ENCODE results near the gene IKBKG. TPM values are rescaled to one million over a fixed set of nuclear protein-coding genes. Genes with fewer than 3 reads are reported as not detected.

Gene IKBKG
- total RNA-seq, 3 donors from 2014 or later, result 26.7 to 36.3 (median 30.3) TPM

- H3K4me3 ChIP-seq, result no peak overlapping the region
- no peak for TF ChIP-seq CTCF (IDR thresholded peaks at IDR 0.05)
- intact Hi-C loops (cut with DNase I, micrococcal nuclease), result no loop called here
- DNase-seq (no peak), ATAC-seq (no peak)
- H3K9me3 ChIP-seq, result no peaks in the 10 kb centered on the region
- H3K36me3 ChIP-seq (ENCODE audit: low read depth), result no peaks in the 10 kb centered on the region
- no peaks in the 10 kb centered on the region for H3K4me1 ChIP-seq (ENCODE audit: low read depth)
Observed at GRCh38 chrX:154600759-154601374, 53.4 kb downstream of the IKBKG start.

DNA sequence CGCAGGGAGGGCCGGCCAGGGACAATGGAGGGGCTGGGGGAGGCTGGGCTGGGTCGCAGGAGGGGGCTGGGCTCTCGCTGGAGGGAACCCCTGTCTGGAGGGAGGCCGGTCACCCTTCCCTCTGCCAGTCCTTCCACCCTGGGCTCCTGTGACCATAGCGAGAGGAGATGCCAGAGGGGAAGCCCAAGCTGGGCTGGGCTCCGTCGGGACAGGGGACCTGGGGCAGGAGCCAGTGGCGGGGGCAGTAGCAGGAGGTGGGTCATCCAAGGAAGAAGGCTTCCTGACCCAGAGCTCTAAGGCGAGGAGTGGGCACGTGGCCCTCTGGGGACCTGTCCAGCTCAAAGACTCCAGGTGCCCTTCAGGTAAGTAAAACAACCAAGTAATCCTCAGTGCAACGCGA, 54.8 kb downstream of the IKBKG start:
- TF ChIP-seq CTCF (IDR thresholded peaks at IDR 0.05), result no peak
- no peaks in the 10 kb centered on the region for H3K4me1 ChIP-seq (ENCODE audit: low read depth)
- H3K9me3 ChIP-seq, result no peaks in the 10 kb centered on the region
- intact Hi-C loops (cut with DNase I, micrococcal nuclease), result no loop called here
- no peak overlapping the region for H3K4me3 ChIP-seq
- ATAC-seq, result no peak
- H3K36me3 ChIP-seq (ENCODE audit: low read depth), result no peaks in the 10 kb centered on the region
- no peak for DNase-seq

DNA sequence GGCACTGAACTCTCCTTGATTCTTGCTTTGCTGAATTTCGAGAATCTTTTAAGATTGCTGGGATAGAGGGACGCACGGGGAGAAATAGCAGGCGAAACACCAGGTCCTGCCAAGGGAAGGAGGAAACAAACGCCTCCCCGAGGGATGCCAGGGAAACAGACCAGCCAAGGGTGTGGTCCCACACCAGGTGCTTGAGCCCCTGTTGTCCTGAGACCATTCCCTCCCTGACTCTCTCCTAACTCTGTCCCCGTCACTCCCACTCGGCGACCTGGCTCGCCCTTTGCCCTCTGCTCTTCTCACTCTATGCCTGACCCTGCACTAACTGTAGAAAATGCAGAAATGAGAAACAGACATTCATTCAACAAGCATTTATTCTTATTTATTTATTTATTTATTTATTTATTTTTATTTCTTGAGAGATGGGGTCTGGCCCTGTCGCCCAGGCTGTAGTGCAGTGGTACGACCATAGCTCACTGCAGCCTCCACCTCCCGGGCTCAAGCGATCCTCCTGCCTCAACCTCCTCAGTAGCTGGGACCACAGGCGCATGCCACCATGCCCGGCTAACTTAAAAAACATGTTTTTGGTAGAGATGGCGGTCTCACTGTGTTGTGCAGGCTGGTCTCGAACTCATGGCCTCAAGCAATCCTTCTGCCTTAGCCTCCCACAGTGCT, 55.5 kb downstream of the IKBKG start:
- no peak for DNase-seq
- no peaks in the 10 kb centered on the region for H3K9me3 ChIP-seq
- TF ChIP-seq CTCF (IDR thresholded peaks at IDR 0.05), result no peak
- no peaks in the 10 kb centered on the region for H3K4me1 ChIP-seq (ENCODE audit: low read depth)
- no peak overlapping the region for H3K4me3 ChIP-seq
- no peaks in the 10 kb centered on the region for H3K36me3 ChIP-seq (ENCODE audit: low read depth)
- ATAC-seq, result no peak
- intact Hi-C loops (cut with DNase I, micrococcal nuclease), result no loop called here

DNA sequence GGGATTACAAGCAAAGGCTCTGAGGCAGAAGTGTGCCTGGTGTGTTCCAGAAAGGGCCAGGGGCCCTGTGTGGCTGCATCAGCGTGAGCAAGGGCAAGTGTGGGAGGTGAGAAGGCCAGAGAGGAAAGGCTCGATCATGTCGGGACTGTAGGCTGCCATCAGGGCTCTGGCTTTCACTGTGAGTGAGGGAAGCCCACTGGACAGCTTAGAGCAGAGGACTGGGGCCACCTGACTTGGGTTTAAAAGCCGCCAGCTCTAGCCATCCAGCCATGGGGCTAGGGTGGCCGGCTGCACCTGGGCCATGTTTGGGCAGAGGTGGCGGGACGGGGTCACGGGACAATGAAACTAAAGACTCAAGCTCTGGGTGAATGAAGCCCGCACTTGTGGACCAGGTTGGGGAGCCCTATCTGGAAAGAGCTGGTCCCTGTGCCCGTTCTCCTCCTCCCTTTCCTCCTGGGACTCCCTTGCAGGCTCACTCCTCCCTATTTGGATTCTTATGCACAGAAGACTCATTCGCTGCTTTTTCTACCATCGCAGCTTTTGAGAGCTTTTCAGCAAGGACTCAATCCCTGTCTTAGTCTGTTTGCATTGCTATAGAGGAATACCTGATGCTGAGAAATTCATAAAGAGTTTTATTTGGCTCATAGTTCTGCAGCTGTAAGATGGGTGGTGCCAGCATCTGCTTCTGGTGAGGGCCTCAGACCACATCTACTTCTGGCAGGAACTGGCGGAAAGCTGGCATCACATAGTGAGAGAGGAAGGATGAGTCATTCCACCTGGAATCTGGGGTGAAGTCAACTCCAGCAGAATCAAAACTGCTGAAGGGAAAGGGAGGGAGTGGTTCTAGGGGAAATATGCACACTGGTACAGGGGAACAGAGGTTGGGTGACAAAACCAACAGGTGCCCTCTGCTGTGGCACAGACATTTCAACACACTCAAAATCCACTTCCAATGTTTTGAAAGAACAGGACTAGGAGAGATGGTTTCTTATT, 56.3 kb downstream of the IKBKG start:
- ATAC-seq (no peak), DNase-seq (no peak)
- intact Hi-C loops (cut with DNase I, micrococcal nuclease), result no loop called here
- Histone ChIP-seq H3K4me1 (ENCODE audit: low read depth) (no peaks in the 10 kb centered on the region), H3K9me3 (no peaks in the 10 kb centered on the region), H3K36me3 (ENCODE audit: low read depth) (no peaks in the 10 kb centered on the region), H3K4me3 (no peak overlapping the region)
- TF ChIP-seq CTCF (IDR thresholded peaks at IDR 0.05), result no peak

- intact Hi-C loops (cut with DNase I, micrococcal nuclease), result no loop called here
- ATAC-seq, result no peak
- Histone ChIP-seq H3K36me3 (ENCODE audit: low read depth) (no peaks in the 10 kb centered on the region), H3K9me3 (no peaks in the 10 kb centered on the region), H3K4me1 (ENCODE audit: low read depth) (no peaks in the 10 kb centered on the region), H3K4me3 (no peak overlapping the region)
- TF ChIP-seq CTCF (IDR thresholded peaks at IDR 0.05), result no peak
- DNase-seq, result no peak
Observed at GRCh38 chrX:154605566-154605965, 58.1 kb downstream of the IKBKG start.
